DND-41 (cell line): ENCODE results near the gene CNRIP1.

ENCODE experiments used
- ATAC-seq: fragments of 200-7000 bp; cut with Tn5 transposase; 3 replicates; pipeline ENCODE4 v1.9.1; 2021; ENCODE audit warnings: low read depth; ENCODE audit not compliant: insufficient read depth
- DNase-seq: peaks from one replicate; pipeline ENCODE4 v3.0.0-alpha.2; 2020
- H2AFZ ChIP-seq: 2 replicates; pipeline ENCODE4 v1.6.0; 2012; ENCODE audit warnings: low read depth, low read length
- H3K27ac ChIP-seq: 2 replicates; pipeline ENCODE4 v1.5.1; 2012; ENCODE audit warnings: low read length, inconsistent platforms
- H3K27me3 ChIP-seq: fragments of 200-600 bp; sonication (generic); 2 replicates; pipeline ENCODE4 v1.6.0; 2012; ENCODE audit warnings: low read length, mild to moderate bottlenecking, inconsistent platforms; ENCODE audit not compliant: insufficient read depth, poor library complexity
- H3K36me3 ChIP-seq: 2 replicates; pipeline ENCODE4 v1.5.1; 2012; ENCODE audit warnings: low read length, inconsistent platforms; ENCODE audit not compliant: insufficient read depth
- H3K4me1 ChIP-seq: 2 replicates; pipeline ENCODE4 v1.5.1; 2012; ENCODE audit warnings: mild to moderate bottlenecking, low read length; ENCODE audit not compliant: insufficient read depth
- H3K4me2 ChIP-seq: 2 replicates; pipeline ENCODE4 v1.6.0; 2012; ENCODE audit warnings: mild to moderate bottlenecking, moderate library complexity, low read length, inconsistent platforms; ENCODE audit not compliant: insufficient read depth
- H3K4me3 ChIP-seq, 2 experiments: fragments of 200-600 bp in 1 of 2; shearing (Covaris generic) in 1 of 2; 2 replicates each; pipeline ENCODE4 v1.5.1; 2012 to 2016; ENCODE audit warnings: inconsistent platforms in 2 of 2, low read length in 2 of 2, mild to moderate bottlenecking in 2 of 2, low read depth in 1 of 2, moderate library complexity in 1 of 2
- H3K79me2 ChIP-seq: 2 replicates; pipeline ENCODE4 v1.6.0; 2012; ENCODE audit warnings: low read length, inconsistent platforms; ENCODE audit not compliant: insufficient read depth
- H3K9ac ChIP-seq: 2 replicates; pipeline ENCODE4 v1.6.0; 2012; ENCODE audit warnings: low read depth, mild to moderate bottlenecking, inconsistent platforms, low read length, moderate library complexity
- H3K9me3 ChIP-seq: 2 replicates; pipeline ENCODE4 v1.5.1; 2012; ENCODE audit warnings: low read length, moderate library complexity, mild to moderate bottlenecking, inconsistent platforms; ENCODE audit not compliant: insufficient read depth, severe bottlenecking
- H4K20me1 ChIP-seq: 2 replicates; pipeline ENCODE4 v1.6.0; 2012; ENCODE audit warnings: low read length; ENCODE audit not compliant: insufficient read depth
- CTCF ChIP-seq: IDR thresholded peaks from 2 replicates; pipeline ENCODE4 v1.5.1; 2012; ENCODE audit warnings: borderline replicate concordance, low read length, moderate library complexity, mild to moderate bottlenecking; ENCODE audit not compliant: poor library complexity, severe bottlenecking; ENCODE audit errors: extremely low read depth
- EZH2 ChIP-seq: IDR thresholded peaks from 3 replicates; pipeline ENCODE4 v1.6.1; 2012; ENCODE audit warnings: borderline replicate concordance, low read depth, mild to moderate bottlenecking, moderate library complexity, low read length, inconsistent platforms; ENCODE audit not compliant: severe bottlenecking

Gene CNRIP1

GRCh38 chr2:68266655-68267054 is 53.1 kb downstream of the CNRIP1 start:
- TF ChIP-seq EZH2 (no peak), CTCF (no peak)
- Histone ChIP-seq H3K27ac (no peak overlapping the region), H3K36me3 (no peaks in the 10 kb centered on the region), H3K79me2 (no peaks in the 10 kb centered on the region), H2AFZ (no peak overlapping the region), H3K4me1 (no peaks in the 10 kb centered on the region), H3K27me3 (no peaks in the 10 kb centered on the region), H3K4me3 (no peak overlapping the region), H3K4me2 (no peak overlapping the region), H3K9ac (no peak overlapping the region), H4K20me1 (no peaks in the 10 kb centered on the region), H3K9me3 (no peaks in the 10 kb centered on the region)
- no peak for ATAC-seq
- no peak for DNase-seq

- no peaks in the 10 kb centered on the region for H3K9me3 ChIP-seq
- no peak for TF ChIP-seq EZH2
- TF ChIP-seq CTCF, result no peak
- no peaks in the 10 kb centered on the region for H3K36me3 ChIP-seq
- H3K4me3 ChIP-seq, result no peak overlapping the region
- no peaks in the 10 kb centered on the region for H3K79me2 ChIP-seq
- no peak overlapping the region for H3K9ac ChIP-seq
- H3K4me1 ChIP-seq, result no peaks in the 10 kb centered on the region
- no peaks in the 10 kb centered on the region for H3K27me3 ChIP-seq
- H3K4me2 ChIP-seq, result no peak overlapping the region
- no peak for DNase-seq
- ATAC-seq, result no peak
- no peak overlapping the region for H2AFZ ChIP-seq
- H4K20me1 ChIP-seq, result no peaks in the 10 kb centered on the region
- H3K27ac ChIP-seq, result no peak overlapping the region
These were observed 56.1 kb downstream of the CNRIP1 start for GRCh38 chr2:68263632-68264031.

GRCh38 chr2:68258851-68259250 is 60.9 kb downstream of the CNRIP1 start:
- no peak for ATAC-seq
- no peak overlapping the region for H3K9ac ChIP-seq

More at GRCh38 chr2:68258851-68259250, 60.9 kb downstream of the CNRIP1 start:
- H3K4me2 ChIP-seq, result no peak overlapping the region
- H3K79me2 ChIP-seq, result peaks cover 3% of the 10 kb centered on the region
- no peak overlapping the region for H3K4me3 ChIP-seq
- peaks cover 22% of the 10 kb centered on the region for H3K4me1 ChIP-seq
- no peaks in the 10 kb centered on the region for H3K27me3 ChIP-seq
- H3K27ac ChIP-seq, result no peak overlapping the region
- H2AFZ ChIP-seq, result no peak overlapping the region
- TF ChIP-seq CTCF (no peak), EZH2 (no peak)
- H3K9me3 ChIP-seq, result no peaks in the 10 kb centered on the region
- no peaks in the 10 kb centered on the region for H3K36me3 ChIP-seq
- no peak for DNase-seq
- no peaks in the 10 kb centered on the region for H4K20me1 ChIP-seq
